ENCODE data around the gene BCL2L12.

GRCh38 chr19:49699364-49699763 lies 33.6 kb downstream of the BCL2L12 start:
- TF ChIP-seq PHB2 (IDR thresholded peaks at IDR 0.05; ENCODE audit: partially characterized antibody) (no peak), BCLAF1 (IDR thresholded peaks at IDR 0.05) (no peak), CTCF (CRISPR knock-in tag; IDR thresholded peaks at IDR 0.05) (no peak), POLR2A (IDR thresholded peaks at IDR 0.05; ENCODE audit: insufficient read depth in 1 of 2, low read depth in 2 of 2, low read length in 2 of 2) (no peak), ZNF431 (CRISPR knock-in tag; IDR thresholded peaks at IDR 0.05; ENCODE audit: borderline replicate concordance, low read depth) (no peak), REST (IDR thresholded peaks at IDR 0.05; ENCODE audit: borderline replicate concordance in 1 of 2, low read depth in 1 of 2, low read length in 2 of 2) (no peak)

Measured in HepG2 (cell line).